Thymus (tissue), 11 donors: ENCODE measurements around the gene TTN. TPM values are rescaled to one million over a fixed set of nuclear protein-coding genes. Genes with fewer than 3 reads are reported as not detected.

Source experiments
- DNase-seq, 9 donors: peaks; one replicate each; pipeline ENCODE4 v3.0.0-alpha.2; 2013; ENCODE audit warnings: low spot score in 9 of 9, low read depth in 6 of 9, missing footprints in 1 of 9
- H3K27ac ChIP-seq, 2 donors: one replicate each; pipeline ENCODE4 v1.5.1; 2013; ENCODE audit warnings: control low read depth in 1 of 2, low read depth in 1 of 2, low read length in 1 of 2, mild to moderate bottlenecking in 1 of 2, moderate library complexity in 1 of 2
- H3K27me3 ChIP-seq, 2 donors: one replicate each; pipeline ENCODE4 v1.5.1; 2013; ENCODE audit warnings: low read length in 1 of 2; ENCODE audit not compliant: control insufficient read depth in 2 of 2, insufficient read depth in 1 of 2
- H3K36me3 ChIP-seq, 2 donors: one replicate each; pipeline ENCODE4 v1.5.1; 2013; ENCODE audit warnings: low read length in 1 of 2, mild to moderate bottlenecking in 1 of 2, moderate library complexity in 1 of 2; ENCODE audit not compliant: control insufficient read depth in 2 of 2, insufficient read depth in 2 of 2
- H3K4me1 ChIP-seq, 2 donors: one replicate each; pipeline ENCODE4 v1.5.1; 2013; ENCODE audit warnings: low read length in 2 of 2; ENCODE audit not compliant: control insufficient read depth in 2 of 2, insufficient read depth in 2 of 2
- H3K4me3 ChIP-seq, 2 donors: one replicate each; pipeline ENCODE4 v1.5.1; 2013; ENCODE audit warnings: low read length in 2 of 2, control low read depth in 1 of 2, mild to moderate bottlenecking in 1 of 2
- H3K9me3 ChIP-seq, 2 donors: one replicate each; pipeline ENCODE4 v1.5.1; 2013; ENCODE audit warnings: low read length in 1 of 2, mild to moderate bottlenecking in 1 of 2; ENCODE audit not compliant: control insufficient read depth in 2 of 2, insufficient read depth in 1 of 2
- WGBS: extraction: QIAGEN DNeasy Blood & Tissue Kit; methylation state at CpG from one replicate; pipeline ENCODE4 v1.1.7; 2013; 5-methylcytosine and 5-hydroxymethylcytosine counted together
- polyA plus RNA-seq: library from polyadenylated mRNA; stranded (reverse); fragments of 200-250 nt; gene quantifications from one replicate; pipeline ENCODE4 v1.2.3, GENCODE V29; 2013
- total RNA-seq: library from RNA; stranded (reverse); fragments of 120-200 nt; gene quantifications from one replicate; pipeline ENCODE4 v1.2.4, GENCODE V29; 2013
- donor health status: healthy.

The TTN gene
- total and polyA plus RNA-seq, 2 donors: 1.1 to 5.4 TPM

GRCh38 chr2:178834086-178834485 is 26.9 kb upstream of the TTN start:
- DNase-seq: no peak
- Histone ChIP-seq H3K36me3 (peaks cover 5 to 7% of the 10 kb centered on the region in 2 donors), H3K4me3 (no peak overlapping the region), H3K27ac (no peak overlapping the region), H3K9me3 (no peaks in the 10 kb centered on the region), H3K27me3 (no peaks in the 10 kb centered on the region), H3K4me1 (no peaks in the 10 kb centered on the region)
- WGBS: 95% methylated on average over 9 of the region's 9 CpGs

GRCh38 chr2:178833382-178833781 is 26.2 kb upstream of the TTN start:
- no peaks in the 10 kb centered on the region for H3K9me3 ChIP-seq
- DNase-seq: no peak
- H3K27ac ChIP-seq: no peak overlapping the region
- WGBS: 96% methylated on average over 5 of the region's 5 CpGs
- peaks cover 5 to 7% of the 10 kb centered on the region in 2 donors for H3K36me3 ChIP-seq
- H3K27me3 ChIP-seq: no peaks in the 10 kb centered on the region
- H3K4me1 ChIP-seq: no peaks in the 10 kb centered on the region
- no peak overlapping the region for H3K4me3 ChIP-seq

- no peak overlapping the region for H3K27ac ChIP-seq
- DNase-seq: no peak
- no peaks in the 10 kb centered on the region for H3K4me1 ChIP-seq
- H3K9me3 ChIP-seq: no peaks in the 10 kb centered on the region
- WGBS: 98% methylated on average over 2 of the region's 2 CpGs
- H3K36me3 ChIP-seq: no peaks in the 10 kb centered on the region
- H3K27me3 ChIP-seq: no peaks in the 10 kb centered on the region
- H3K4me3 ChIP-seq: no peak overlapping the region
These were observed 23.2 kb upstream of the TTN start for GRCh38 chr2:178830451-178830850.

- Histone ChIP-seq H3K27me3 (no peaks in the 10 kb centered on the region), H3K36me3 (no peaks in the 10 kb centered on the region), H3K9me3 (no peaks in the 10 kb centered on the region), H3K4me3 (no peak overlapping the region), H3K27ac (no peak overlapping the region), H3K4me1 (no peaks in the 10 kb centered on the region)
- DNase-seq: no peak
- WGBS: 97% methylated on average over 3 of the region's 3 CpGs
These were observed 22.8 kb upstream of the TTN start for GRCh38 chr2:178829981-178830380.

- no peak overlapping the region for H3K27ac ChIP-seq
- H3K36me3 ChIP-seq: no peaks in the 10 kb centered on the region
- no peaks in the 10 kb centered on the region for H3K4me1 ChIP-seq
- H3K4me3 ChIP-seq: no peak overlapping the region
- H3K9me3 ChIP-seq: no peaks in the 10 kb centered on the region
- no peaks in the 10 kb centered on the region for H3K27me3 ChIP-seq
- DNase-seq: no peak
- 77% methylated on average over 3 of the region's 3 CpGs for WGBS
These were observed 22.2 kb upstream of the TTN start for GRCh38 chr2:178829299-178829960.

- Histone ChIP-seq H3K27ac (no peak overlapping the region), H3K4me1 (no peaks in the 10 kb centered on the region), H3K9me3 (no peaks in the 10 kb centered on the region), H3K36me3 (no peaks in the 10 kb centered on the region), H3K27me3 (no peaks in the 10 kb centered on the region), H3K4me3 (no peak overlapping the region)
- whole genome bisulfite sequencing: 83% methylated on average over 4 of the region's 4 CpGs
- DNase-seq: no peak
These were observed 21.3 kb upstream of the TTN start for GRCh38 chr2:178828486-178828881.

- H3K9me3 ChIP-seq: no peaks in the 10 kb centered on the region
- no peaks in the 10 kb centered on the region for H3K4me1 ChIP-seq
- H3K27ac ChIP-seq: no peak overlapping the region
- DNase-seq: no peak
- H3K36me3 ChIP-seq: no peaks in the 10 kb centered on the region
- H3K4me3 ChIP-seq: no peak overlapping the region
- no peaks in the 10 kb centered on the region for H3K27me3 ChIP-seq
- WGBS: 88% methylated on average over 9 of the region's 9 CpGs
These were observed 20.7 kb upstream of the TTN start for GRCh38 chr2:178827739-178828485.

- no peaks in the 10 kb centered on the region for H3K36me3 ChIP-seq
- H3K4me1 ChIP-seq: no peaks in the 10 kb centered on the region
- no peak for DNase-seq
- H3K27me3 ChIP-seq: no peaks in the 10 kb centered on the region
- H3K9me3 ChIP-seq: no peaks in the 10 kb centered on the region
- H3K4me3 ChIP-seq: no peak overlapping the region
- 90% methylated on average over 1 of the region's 1 CpG for WGBS
- H3K27ac ChIP-seq: no peak overlapping the region
These were observed 19.9 kb upstream of the TTN start for GRCh38 chr2:178827111-178827510.

GRCh38 chr2:178825183-178825582 is 18.0 kb upstream of the TTN start:
- H3K4me1 ChIP-seq: no peaks in the 10 kb centered on the region
- 39% methylated on average over 1 of the region's 1 CpG for WGBS
- no peak overlapping the region for H3K27ac ChIP-seq
- H3K27me3 ChIP-seq: no peaks in the 10 kb centered on the region
- no peaks in the 10 kb centered on the region for H3K36me3 ChIP-seq
- H3K9me3 ChIP-seq: no peaks in the 10 kb centered on the region
- H3K4me3 ChIP-seq: no peak overlapping the region
- no peak for DNase-seq
